GM15510 (cell line): ENCODE measurements around the gene TMEM175.

Source experiments
- POLR2A ChIP-seq: IDR thresholded peaks from 3 replicates; pipeline ENCODE4 v1.6.1; 2011; ENCODE audit warnings: borderline replicate concordance; ENCODE audit not compliant: insufficient read length; ENCODE audit errors: extremely low read depth

TMEM175 gene

DNA sequence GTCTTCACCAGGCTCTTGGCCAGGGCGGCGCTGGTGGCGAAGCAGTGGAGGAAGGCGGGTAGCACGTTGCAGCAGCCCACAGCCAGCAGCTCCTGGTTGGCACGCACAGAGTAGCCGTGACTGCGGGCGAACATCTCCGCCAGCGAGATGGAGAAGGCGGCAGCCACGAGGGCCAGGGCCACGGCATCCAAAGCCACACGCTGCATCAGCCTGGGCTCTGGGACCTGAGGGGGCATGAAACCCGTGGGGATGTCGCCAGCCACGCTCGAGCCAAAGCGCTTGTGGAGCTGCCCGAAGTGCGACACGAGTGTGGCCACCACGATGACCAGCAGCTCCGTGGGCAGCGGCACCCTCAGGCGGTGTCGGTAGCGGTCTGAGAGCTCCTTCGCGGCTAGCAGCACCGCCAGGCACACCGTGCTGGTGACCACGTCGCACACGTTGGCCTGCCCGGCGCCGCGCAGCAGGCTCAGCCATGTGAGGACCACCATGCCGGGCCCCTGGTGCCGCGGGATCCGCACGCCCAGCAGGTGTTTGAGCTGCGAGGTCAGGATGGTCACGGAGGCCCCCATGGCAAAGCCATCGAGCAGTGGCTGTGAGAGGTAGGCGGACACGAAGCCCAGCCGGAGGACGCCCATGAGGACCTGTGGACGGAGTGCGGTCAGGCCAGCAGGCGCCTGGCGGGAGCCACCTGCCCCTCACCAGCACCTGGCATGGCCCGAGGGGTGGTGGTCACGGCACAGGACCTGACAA, 57.6 kb downstream of the TMEM175 start:
- TF ChIP-seq POLR2A = no peak

GRCh38 chr4:990746-991367, 58.6 kb downstream of the TMEM175 start:
- TF ChIP-seq POLR2A = no peak

GRCh38 chr4:991451-992296, 59.4 kb downstream of the TMEM175 start:
- no peak for TF ChIP-seq POLR2A

DNA sequence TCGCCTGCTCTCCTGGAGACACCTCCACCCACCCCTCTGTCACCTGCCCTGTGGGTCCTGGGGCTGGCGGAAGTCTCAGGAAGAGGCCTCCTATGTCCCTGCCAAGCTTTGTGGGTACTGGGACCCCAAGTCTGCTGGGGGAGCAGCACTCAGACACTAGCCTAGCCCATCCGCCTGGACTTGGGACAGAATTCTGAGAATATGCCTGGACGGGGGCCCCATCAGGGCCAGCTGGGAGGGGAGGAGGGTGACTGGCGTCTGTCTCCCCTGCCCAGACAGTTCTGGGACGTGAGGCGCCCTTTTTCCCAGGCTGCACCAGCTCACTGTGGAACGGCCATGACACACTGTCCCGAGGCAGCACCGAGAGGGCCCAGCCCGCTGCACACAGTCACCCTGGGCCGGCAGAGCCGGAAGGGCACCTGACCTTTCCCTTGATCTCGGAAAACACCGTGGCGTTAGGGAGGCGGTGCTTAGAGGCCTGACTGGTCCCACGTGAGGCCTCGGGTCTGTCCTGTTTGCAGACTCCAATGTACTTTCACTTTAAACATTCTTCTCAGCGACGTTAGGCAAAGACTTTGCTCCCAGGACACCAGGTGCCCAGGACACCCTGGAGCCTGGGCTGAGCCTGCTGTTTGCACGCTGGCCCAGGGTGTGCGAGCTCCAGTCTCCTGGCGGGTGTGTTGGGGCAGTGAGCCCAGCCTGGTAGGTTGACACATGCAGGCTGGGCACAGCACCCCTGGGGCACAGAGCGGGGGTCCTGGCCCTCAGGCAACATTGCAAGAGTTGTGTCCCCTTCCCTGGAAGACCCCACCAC, 60.2 kb downstream of the TMEM175 start:
- no peak for TF ChIP-seq POLR2A

DNA sequence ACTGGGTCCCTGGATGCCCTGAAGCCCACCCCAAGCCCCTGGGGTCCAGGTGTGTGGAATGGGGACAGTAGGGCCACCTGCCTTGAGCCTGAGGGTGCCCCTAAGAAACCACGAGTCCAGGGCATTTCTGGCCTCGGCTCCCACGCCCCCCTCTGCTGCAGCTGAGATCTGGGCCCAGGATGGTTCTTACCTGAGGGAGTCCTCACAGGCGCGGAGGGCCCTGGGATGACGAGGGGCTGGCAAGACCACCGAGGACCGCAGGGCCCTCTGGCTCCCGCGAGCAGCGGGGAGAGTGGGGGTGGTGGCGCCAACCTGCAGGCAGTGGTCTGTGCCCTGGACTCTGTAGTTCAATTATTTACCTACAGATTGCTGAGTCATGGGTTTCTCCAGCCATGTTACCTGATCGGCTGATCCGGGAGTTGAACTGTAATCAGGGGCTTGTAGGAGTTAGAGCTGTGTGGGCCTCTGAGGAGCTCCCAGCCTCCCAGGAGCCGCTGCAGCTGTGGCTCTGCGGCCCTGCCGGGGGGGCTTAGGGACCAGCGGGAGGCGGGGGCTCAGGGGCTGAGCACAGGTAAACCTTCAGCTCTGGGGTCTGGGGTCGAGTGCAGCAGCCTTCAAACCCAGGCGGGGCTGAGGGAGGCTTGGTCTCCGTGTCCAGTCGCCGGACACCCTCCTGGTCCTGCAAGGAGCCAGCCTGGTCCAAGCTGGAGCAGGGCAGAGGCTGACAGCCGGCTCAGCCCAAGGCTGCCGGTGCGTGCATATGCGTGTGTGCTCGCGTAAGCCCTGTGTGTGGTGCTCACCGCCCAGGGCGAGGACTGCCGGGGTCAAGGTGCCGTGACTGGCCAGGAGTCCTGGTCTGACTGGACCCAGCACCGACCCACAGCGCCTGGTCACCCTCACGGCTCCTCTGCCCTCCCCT, 61.1 kb downstream of the TMEM175 start, which contains the start of gene SLC26A1:
Gene SLC26A1 (minus strand): TSS at position 294 of the 919 bp plus-strand sequence. CDS start 1,701 bp downstream, outside the sequence.
- no peak for TF ChIP-seq POLR2A

DNA sequence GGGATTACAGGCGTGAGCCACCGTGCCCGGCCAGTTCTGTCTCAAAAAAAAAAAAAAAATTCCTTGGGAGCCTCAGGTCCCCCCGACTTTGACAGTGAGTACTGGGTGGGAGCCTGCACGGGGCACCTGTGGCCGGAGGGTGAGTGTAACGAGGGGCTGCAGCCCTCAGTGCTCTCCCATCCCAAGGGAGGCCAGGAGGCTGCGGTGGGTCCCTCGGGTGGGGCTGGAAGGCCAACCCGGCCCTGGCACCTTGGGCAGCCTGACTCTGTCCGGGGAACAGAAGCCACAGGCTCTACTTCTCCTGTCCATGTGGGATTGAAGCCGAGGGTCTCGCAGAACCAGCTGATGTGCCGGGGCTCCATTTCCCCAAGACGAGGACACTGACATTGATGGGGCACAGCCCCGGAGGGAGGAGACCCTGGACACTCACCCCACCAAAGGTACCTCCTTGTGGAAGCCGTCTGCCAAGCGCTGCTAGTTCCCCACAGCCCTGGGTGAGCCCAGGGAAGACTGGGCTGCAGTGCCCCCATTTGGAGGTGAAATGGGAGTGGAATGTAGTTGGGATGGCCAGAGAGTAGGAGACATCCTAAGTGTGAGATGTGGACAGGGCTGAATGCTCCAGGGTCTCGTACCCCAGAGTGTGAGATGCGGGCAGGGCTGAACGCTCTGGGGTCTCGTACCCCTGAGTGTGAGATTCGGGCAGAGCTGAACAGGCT, 63.2 kb downstream of the TMEM175 start:
- no peak for TF ChIP-seq POLR2A

GRCh38 chr4:996030-996996, 64.1 kb downstream of the TMEM175 start:
- no peak for TF ChIP-seq POLR2A

GRCh38 chr4:996997-997374, 64.7 kb downstream of the TMEM175 start:
- no peak for TF ChIP-seq POLR2A

GRCh38 chr4:997375-998071, 65.3 kb downstream of the TMEM175 start:
- no peak for TF ChIP-seq POLR2A

DNA sequence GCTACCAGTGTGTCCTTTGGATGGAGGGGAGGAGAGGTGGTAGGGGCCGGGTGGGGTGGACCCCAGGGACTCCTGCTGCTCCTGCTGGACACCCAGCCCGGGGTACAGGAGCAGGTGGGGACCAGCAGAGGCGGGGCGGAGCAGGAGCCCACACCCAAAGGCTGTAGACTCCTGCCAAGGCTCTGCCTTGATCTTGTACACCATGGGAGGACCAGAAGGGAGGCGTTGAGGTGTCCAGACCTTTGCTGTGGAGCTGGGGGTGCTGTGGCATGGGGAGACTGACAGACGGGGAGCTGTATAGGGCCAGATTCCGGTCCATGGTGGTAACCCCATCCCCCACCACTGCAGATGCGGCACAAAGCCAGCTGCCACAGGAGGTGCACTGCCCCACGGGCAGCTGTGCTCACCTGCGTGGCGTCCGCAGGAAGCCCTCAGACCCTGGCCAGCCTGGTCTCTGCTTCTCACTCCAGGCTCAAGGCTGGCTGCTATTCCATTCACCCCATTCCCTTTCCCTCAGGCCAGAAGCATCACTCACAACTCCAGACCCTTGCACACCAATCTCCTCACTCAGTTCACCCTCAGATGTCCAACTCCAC, 65.9 kb downstream of the TMEM175 start:
- no peak for TF ChIP-seq POLR2A

DNA sequence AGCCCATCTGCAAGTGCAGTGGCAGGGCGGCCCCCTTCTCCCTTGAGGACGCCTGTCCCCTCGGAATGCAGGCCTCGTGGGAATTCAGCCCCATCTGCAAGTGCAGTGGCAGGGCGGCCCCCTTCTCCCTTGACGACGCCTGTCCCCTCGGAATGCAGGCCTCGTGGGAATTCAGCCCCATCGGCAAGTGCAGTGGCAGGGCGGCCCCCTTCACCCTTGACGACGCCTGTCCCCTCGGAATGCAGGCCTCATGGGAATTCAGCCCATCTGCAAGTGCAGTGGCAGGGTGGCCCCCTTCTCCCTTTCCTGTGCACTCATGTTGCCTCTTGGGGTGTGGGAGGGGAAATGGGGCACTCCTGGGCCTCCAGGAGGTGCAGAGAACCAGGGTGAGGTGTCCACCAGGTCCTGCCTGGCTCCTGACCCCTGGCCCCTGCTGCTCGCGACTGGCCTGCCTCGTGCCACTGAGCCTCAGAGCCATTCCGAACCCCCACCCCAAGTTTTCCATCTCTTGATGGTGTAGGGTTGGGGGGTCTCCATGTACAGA, 67.7 kb downstream of the TMEM175 start:
- no peak for TF ChIP-seq POLR2A

DNA sequence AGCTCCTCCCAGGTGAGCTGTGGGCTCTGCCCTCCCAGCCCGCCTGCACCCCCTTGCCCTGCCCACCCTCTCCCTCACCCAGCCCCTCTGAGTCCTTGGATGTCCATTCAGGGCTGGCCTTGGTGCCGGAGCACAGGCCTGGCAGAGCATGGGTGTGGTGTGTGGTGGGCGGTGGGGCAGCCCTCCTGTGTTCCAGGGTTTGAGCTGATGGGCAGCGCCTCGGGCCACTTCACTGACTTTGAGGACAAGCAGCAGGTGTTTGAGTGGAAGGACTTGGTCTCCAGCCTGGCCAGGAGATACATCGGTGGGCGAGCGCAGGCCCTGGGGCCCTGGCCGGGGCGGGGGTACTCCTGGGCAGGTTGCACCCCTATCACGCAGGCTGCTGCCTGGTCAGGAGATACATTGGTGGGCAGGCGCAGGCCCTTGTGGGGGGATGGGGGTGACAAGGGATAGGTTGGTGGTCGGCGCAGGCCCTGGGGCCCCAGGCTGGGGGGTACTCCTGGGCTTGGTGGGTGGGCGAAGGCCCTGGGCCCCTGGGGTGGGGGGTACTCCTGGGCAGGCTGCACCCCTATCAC, 68.5 kb downstream of the TMEM175 start:
- TF ChIP-seq POLR2A = no peak
